Naive thymus-derived CD8-positive, alpha-beta T cell (primary cell): ENCODE measurements around the gene SORCS3. TPM values are rescaled to one million over a fixed set of nuclear protein-coding genes. Genes with fewer than 3 reads are reported as not detected.

Experiments
- ATAC-seq, 2 donors: fragments of 150-1000 bp; cut with Tn5 transposase in 1 of 2; sonication (Bioruptor Pico), chemical (Tn5 transposase) in 1 of 2; 1 replicate in 1 of 2; 2 replicates in 1 of 2; pipeline ENCODE4 v1.10.0; 2021; ENCODE audit warnings: mild to moderate bottlenecking in 2 of 2, moderate library complexity in 2 of 2
- POLR2A ChIA-PET: fragments of 350-600 bp; sonication (Branson Sonifier 250); formaldehyde crosslinking; loops from one replicate; lab custom pipeline; 2021; ENCODE audit warnings: antibody characterized with exemption; lab: Charles Lee
- DNase-seq, 10 donors: peaks; one replicate each; pipeline versions ENCODE4 v3.0.0 to v3.0.0-alpha.2; 2020 to 2022
- H3K27ac Mint-ChIP-seq, 10 donors: one replicate each; pipeline ENCODE4 v1.8.0; 2020 to 2022; ENCODE audit warnings: mild to moderate bottlenecking in 10 of 10, mixed read lengths in 10 of 10, moderate library complexity in 4 of 10, inconsistent platforms in 1 of 10
- H3K27me3 Mint-ChIP-seq, 5 donors: one replicate each; pipeline ENCODE4 v1.8.0; 2021 to 2022; ENCODE audit warnings: mixed read lengths in 5 of 5
- H3K36me3 Mint-ChIP-seq, 3 donors: one replicate each; pipeline ENCODE4 v1.8.0; 2020 to 2022; ENCODE audit warnings: mixed read lengths in 3 of 3, mild to moderate bottlenecking in 2 of 3, inconsistent platforms in 1 of 3
- H3K4me1 Mint-ChIP-seq, 4 donors: one replicate each; pipeline ENCODE4 v1.8.0; 2021 to 2022; ENCODE audit warnings: mixed read lengths in 4 of 4
- H3K4me3 Mint-ChIP-seq, 10 donors: one replicate each; pipeline ENCODE4 v1.8.0; 2020 to 2022; ENCODE audit warnings: mild to moderate bottlenecking in 10 of 10, mixed read lengths in 10 of 10, moderate library complexity in 6 of 10, inconsistent platforms in 1 of 10
- H3K9me3 Mint-ChIP-seq, 9 donors: one replicate each; pipeline ENCODE4 v1.8.0; 2020 to 2022; ENCODE audit warnings: mixed read lengths in 9 of 9, mild to moderate bottlenecking in 3 of 9, inconsistent platforms in 1 of 9, moderate library complexity in 1 of 9
- polyA plus RNA-seq, 3 donors: library from polyadenylated mRNA; unstranded; fragments of 300-500 nt; fragmentation: Illumina TruSeq; gene quantifications; one replicate each; pipeline ENCODE4 v1.2.3, GENCODE V29; 2021
- total RNA-seq, 8 experiments: library from RNA in 2 of 8; stranded (reverse) in 2 of 8; gene quantifications; one replicate each; pipeline ENCODE4 v1.2.3 and lab custom pipeline; 2021 to 2026

The SORCS3 gene
- total RNA-seq (not detected), polyA plus RNA-seq (under 1 TPM in 2 of 3 donors, not detected in 1; 0.15 to 0.19 TPM), total RNA-seq (lab: John Stamatoyannopoulos, UW) (0 to 7.4 (median 0.15) reads per million in 6 experiments)

DNA sequence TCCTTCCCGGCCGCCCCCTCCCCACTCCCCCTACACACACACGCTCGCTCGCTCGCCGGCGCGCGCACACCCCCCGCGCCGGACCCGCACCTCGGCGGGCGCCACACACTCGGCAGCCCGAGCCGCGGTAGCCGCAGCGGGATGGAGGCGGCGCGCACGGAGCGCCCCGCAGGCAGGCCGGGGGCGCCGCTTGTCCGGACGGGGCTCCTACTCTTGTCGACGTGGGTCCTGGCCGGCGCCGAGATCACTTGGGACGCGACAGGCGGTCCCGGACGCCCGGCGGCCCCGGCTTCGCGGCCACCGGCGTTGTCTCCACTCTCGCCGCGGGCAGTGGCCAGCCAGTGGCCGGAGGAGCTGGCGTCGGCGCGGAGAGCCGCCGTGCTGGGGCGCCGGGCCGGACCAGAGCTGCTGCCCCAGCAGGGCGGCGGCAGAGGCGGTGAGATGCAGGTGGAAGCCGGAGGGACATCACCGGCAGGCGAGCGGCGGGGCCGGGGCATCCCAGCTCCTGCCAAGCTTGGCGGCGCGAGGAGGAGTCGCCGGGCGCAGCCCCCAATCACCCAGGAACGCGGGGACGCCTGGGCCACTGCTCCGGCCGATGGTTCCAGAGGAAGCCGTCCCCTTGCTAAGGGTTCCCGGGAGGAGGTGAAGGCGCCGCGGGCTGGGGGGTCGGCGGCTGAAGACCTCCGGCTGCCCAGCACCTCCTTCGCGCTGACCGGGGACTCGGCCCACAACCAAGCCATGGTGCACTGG is at the start of gene SORCS3:
SORCS3 (plus strand) TSS at position 104 of the 750 bp plus-strand sequence.
- Mint-ChIP-seq H3K9me3 (peaks cover 0 to 3% (median 0%) of the 10 kb centered on the region in 9 donors), H3K4me1 (peaks cover 6 to 15% (median 8%) of the 10 kb centered on the region in 4 donors), H3K27me3 (peaks cover 32 to 72% (median 62%) of the 10 kb centered on the region in 5 donors), H3K27ac (no peak within 1 kb of the TSS), H3K4me3 (peak within 1 kb of the TSS in 2 of 10 donors; percentile 20 to 34), H3K36me3 (peaks cover 0 to 4% (median 0%) of the 10 kb centered on the region in 3 donors)
- no peak for DNase-seq
- no peak for ATAC-seq
- POLR2A ChIA-PET = no interaction called here

DNA sequence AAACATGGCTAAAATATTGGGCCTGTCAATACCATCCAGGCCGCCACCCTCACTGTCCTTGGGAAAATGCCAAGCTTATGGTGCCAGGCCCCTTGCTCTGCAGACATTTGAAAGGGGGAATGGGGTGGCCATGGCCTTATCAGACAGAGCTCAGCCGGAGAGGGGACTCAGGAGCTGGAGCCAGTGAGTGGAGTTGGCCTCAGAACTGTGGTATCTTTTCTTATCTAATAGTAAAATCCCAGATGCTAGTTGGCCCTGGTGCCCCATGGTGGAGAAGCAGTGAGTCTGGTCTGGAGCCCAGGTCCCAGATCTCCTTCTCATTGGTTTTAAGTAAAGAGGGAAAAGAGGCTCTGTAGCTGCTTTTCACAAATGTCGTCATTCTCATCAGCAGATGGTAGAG is 49.6 kb upstream of the SORCS3 start:
- Mint-ChIP-seq H3K9me3 (no peaks in the 10 kb centered on the region), H3K4me3 (no peak overlapping the region), H3K27me3 (peaks cover 4 to 23% (median 7%) of the 10 kb centered on the region in 5 donors), H3K27ac (no peak overlapping the region), H3K4me1 (peaks cover 10 to 14% (median 13%) of the 10 kb centered on the region in 4 donors), H3K36me3 (no peaks in the 10 kb centered on the region)
- POLR2A ChIA-PET = no interaction called here
- ATAC-seq (no peak), DNase-seq (no peak)

DNA sequence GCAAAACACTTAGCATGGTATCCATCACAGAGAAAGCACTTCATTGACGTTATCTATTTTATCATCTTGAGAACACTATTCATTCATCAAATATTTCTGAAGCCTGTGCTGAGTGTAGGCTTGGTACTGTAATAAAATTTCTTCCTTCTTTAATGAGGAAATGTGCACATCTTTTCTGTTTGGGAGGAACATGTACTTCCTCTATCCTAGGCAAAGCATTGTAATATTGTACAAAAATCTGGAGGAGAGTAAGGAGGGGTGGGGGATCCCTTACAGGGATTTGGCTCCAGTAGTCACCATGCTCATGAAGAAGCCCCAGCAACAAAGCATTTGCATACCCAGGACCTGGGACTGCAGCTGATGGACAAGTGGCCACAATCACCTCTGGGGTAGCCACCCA is 39.9 kb upstream of the SORCS3 start:
- ATAC-seq (no peak), DNase-seq (no peak)
- no peaks in the 10 kb centered on the region for H3K36me3 Mint-ChIP-seq
- no peak overlapping the region for H3K4me3 Mint-ChIP-seq
- no peaks in the 10 kb centered on the region for H3K4me1 Mint-ChIP-seq
- H3K9me3 Mint-ChIP-seq = no peaks in the 10 kb centered on the region
- H3K27me3 Mint-ChIP-seq = peaks cover 8 to 40% (median 15%) of the 10 kb centered on the region in 5 donors
- POLR2A ChIA-PET = no interaction called here
- no peak overlapping the region for H3K27ac Mint-ChIP-seq

- H3K9me3 Mint-ChIP-seq = peaks cover 0 to 31% (median 10%) of the 10 kb centered on the region in 9 donors
- POLR2A ChIA-PET = no interaction called here
- peaks cover 0 to 10% (median 3%) of the 10 kb centered on the region in 3 donors for H3K36me3 Mint-ChIP-seq
- H3K27me3 Mint-ChIP-seq = peaks cover 6 to 18% (median 8%) of the 10 kb centered on the region in 5 donors
- DNase-seq (no peak), ATAC-seq (no peak)
- no peak overlapping the region for H3K27ac Mint-ChIP-seq
- H3K4me1 Mint-ChIP-seq = no peaks in the 10 kb centered on the region
- H3K4me3 Mint-ChIP-seq = no peak overlapping the region
Measured at GRCh38 chr10:104608091-104608828, 32.8 kb upstream of the SORCS3 start.

DNA sequence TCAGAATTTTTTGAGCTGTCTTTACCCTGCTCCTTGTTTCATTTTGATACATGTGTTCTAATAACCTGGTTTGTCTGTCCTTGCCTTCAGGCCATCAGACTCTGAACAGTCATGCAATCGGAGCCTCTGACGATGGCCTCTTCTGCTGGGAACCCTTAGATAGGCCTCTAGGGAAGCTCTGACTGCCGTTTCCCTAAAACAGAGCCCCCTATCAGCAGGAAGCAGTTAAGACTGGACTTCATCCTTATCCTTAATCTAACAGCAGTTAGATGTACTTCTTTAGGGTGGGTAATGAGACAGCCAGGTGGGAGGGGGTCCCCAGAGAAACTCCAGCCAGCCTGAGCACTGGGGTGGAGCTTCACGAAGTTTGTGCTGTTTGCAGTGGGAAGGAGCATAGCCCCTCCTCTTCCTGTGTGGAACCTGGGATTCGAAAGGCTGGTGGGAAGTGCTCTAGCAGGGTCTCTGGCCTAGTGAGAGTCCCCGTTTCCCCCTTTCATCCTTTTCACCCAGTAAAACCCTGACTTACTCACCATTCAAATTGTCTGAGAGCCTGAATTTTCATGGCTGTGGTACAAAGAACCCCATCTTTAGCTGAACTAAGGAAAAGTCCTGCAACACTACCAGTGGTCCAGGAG is 28.4 kb upstream of the SORCS3 start:
- ATAC-seq (no peak), DNase-seq (no peak)
- H3K27me3 Mint-ChIP-seq = peaks cover 10 to 15% (median 12%) of the 10 kb centered on the region in 5 donors
- peaks cover 0 to 29% (median 10%) of the 10 kb centered on the region in 9 donors for H3K9me3 Mint-ChIP-seq
- H3K27ac Mint-ChIP-seq = no peak overlapping the region
- H3K4me3 Mint-ChIP-seq = no peak overlapping the region
- H3K36me3 Mint-ChIP-seq = peaks cover 0 to 10% (median 3%) of the 10 kb centered on the region in 3 donors
- H3K4me1 Mint-ChIP-seq = no peaks in the 10 kb centered on the region
- POLR2A ChIA-PET = no interaction called here

GRCh38 chr10:104613406-104613805 is 27.7 kb upstream of the SORCS3 start:
- POLR2A ChIA-PET = no interaction called here
- no peak overlapping the region for H3K27ac Mint-ChIP-seq
- H3K27me3 Mint-ChIP-seq = peaks cover 13 to 20% (median 14%) of the 10 kb centered on the region in 5 donors
- H3K9me3 Mint-ChIP-seq = peaks cover 0 to 23% (median 9%) of the 10 kb centered on the region in 9 donors
- peaks cover 0 to 10% (median 3%) of the 10 kb centered on the region in 3 donors for H3K36me3 Mint-ChIP-seq
- ATAC-seq = no peak
- no peaks in the 10 kb centered on the region for H3K4me1 Mint-ChIP-seq
- DNase-seq = no peak
- no peak overlapping the region for H3K4me3 Mint-ChIP-seq

- ATAC-seq = no peak
Measured at GRCh38 chr10:104614245-104614831, 26.8 kb upstream of the SORCS3 start.

DNA sequence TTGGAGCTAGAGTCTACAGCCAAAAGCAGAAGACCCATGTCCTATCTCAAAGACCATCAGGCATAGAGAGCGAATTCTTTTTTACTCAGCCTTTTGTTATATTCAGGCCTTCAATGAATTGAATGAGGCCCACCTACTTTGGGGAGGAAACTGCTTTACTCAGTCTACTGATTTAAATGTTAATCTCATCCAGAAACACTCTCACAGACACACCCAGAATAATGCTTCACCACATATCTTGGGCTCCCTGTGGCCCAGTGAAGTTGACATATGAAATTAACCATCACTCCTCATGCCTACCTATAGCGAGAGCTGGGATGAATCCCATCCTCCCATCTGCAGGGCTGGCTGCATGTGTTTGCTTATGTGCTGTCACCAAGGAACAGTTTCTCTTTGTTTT is 26.0 kb upstream of the SORCS3 start:
- H3K36me3 Mint-ChIP-seq = no peaks in the 10 kb centered on the region
- H3K27me3 Mint-ChIP-seq = peaks cover 11 to 29% (median 16%) of the 10 kb centered on the region in 5 donors
- no peak for DNase-seq
- no peak overlapping the region for H3K4me3 Mint-ChIP-seq
- POLR2A ChIA-PET = no interaction called here
- no peak overlapping the region for H3K27ac Mint-ChIP-seq
- H3K9me3 Mint-ChIP-seq = peaks cover 0 to 7% (median 2%) of the 10 kb centered on the region in 9 donors
- no peaks in the 10 kb centered on the region for H3K4me1 Mint-ChIP-seq
- ATAC-seq = no peak

More at GRCh38 chr10:104614245-104614831, 26.8 kb upstream of the SORCS3 start:
- peaks cover 0 to 13% (median 5%) of the 10 kb centered on the region in 9 donors for H3K9me3 Mint-ChIP-seq
- H3K27ac Mint-ChIP-seq = no peak overlapping the region
- H3K4me1 Mint-ChIP-seq = no peaks in the 10 kb centered on the region
- peaks cover 0 to 3% (median 0%) of the 10 kb centered on the region in 3 donors for H3K36me3 Mint-ChIP-seq
- peaks cover 12 to 29% (median 13%) of the 10 kb centered on the region in 5 donors for H3K27me3 Mint-ChIP-seq
- POLR2A ChIA-PET = no interaction called here
- H3K4me3 Mint-ChIP-seq = no peak overlapping the region
- peak in 1 of 10 donors; percentile 8 for DNase-seq

DNA sequence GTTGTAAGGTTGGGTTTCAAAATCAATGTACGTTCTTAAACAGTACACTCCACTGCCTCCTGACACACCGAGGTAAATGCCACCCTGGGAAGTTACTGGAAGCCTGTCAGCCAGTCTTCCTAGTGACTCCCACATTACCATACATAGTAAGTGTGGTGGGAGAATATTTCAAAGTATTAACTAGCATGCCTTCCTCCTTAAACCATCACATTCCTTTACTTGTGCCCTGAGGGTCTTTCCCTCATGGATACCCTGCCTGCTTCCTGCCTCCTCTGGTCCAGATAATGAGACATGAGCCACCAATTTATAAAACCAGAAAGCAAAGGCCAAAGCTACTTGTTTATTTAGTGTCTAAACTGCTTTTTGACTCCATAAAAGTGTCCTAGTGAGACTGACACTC is 23.3 kb upstream of the SORCS3 start:
- ATAC-seq = no peak
- H3K27me3 Mint-ChIP-seq = peaks cover 15 to 36% (median 24%) of the 10 kb centered on the region in 5 donors
- POLR2A ChIA-PET = no interaction called here
- no peak for DNase-seq
- H3K36me3 Mint-ChIP-seq = no peaks in the 10 kb centered on the region
- H3K4me3 Mint-ChIP-seq = no peak overlapping the region
- H3K4me1 Mint-ChIP-seq = no peaks in the 10 kb centered on the region
- peaks cover 0 to 2% (median 0%) of the 10 kb centered on the region in 9 donors for H3K9me3 Mint-ChIP-seq
- peak overlapping the region in 1 of 10 donors; percentile 0 for H3K27ac Mint-ChIP-seq

DNA sequence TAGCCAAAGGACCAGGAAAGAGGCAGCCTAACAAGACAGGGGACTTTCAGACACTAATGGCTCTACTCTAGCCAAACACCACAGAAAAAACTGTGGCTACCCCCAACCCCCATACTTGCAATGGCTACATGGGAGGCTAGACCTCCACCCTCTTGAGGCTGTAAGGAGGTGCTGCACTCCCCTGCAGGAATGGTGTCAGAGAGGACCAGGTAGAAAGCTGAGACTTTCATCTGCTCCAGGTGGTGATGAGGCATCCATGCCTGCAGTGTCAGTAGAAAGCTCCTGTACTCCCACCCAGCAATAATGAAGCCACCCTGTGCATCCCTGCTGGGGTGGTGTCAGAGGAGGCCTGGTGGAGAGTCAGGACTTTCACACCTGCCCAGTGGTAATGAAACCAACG is 18.9 kb upstream of the SORCS3 start:
- no peak overlapping the region for H3K4me3 Mint-ChIP-seq
- H3K27me3 Mint-ChIP-seq = peaks cover 24 to 60% (median 41%) of the 10 kb centered on the region in 5 donors
- DNase-seq (no peak), ATAC-seq (no peak)
- peaks cover 0 to 4% (median 0%) of the 10 kb centered on the region in 9 donors for H3K9me3 Mint-ChIP-seq
- no peaks in the 10 kb centered on the region for H3K4me1 Mint-ChIP-seq
- H3K36me3 Mint-ChIP-seq = no peaks in the 10 kb centered on the region
- H3K27ac Mint-ChIP-seq = no peak overlapping the region
- POLR2A ChIA-PET = no interaction called here

- no peaks in the 10 kb centered on the region for H3K4me1 Mint-ChIP-seq
- no peak overlapping the region for H3K27ac Mint-ChIP-seq
- peaks cover 22 to 57% (median 41%) of the 10 kb centered on the region in 5 donors for H3K27me3 Mint-ChIP-seq
- peaks cover 0 to 4% (median 0%) of the 10 kb centered on the region in 9 donors for H3K9me3 Mint-ChIP-seq
- no peak overlapping the region for H3K4me3 Mint-ChIP-seq
- no peaks in the 10 kb centered on the region for H3K36me3 Mint-ChIP-seq
- DNase-seq (peak in 3 of 10 donors; percentile 0 to 16 (median 9)), ATAC-seq (no peak)
- POLR2A ChIA-PET = no interaction called here
Measured at GRCh38 chr10:104622598-104623209, 18.4 kb upstream of the SORCS3 start.

DNA sequence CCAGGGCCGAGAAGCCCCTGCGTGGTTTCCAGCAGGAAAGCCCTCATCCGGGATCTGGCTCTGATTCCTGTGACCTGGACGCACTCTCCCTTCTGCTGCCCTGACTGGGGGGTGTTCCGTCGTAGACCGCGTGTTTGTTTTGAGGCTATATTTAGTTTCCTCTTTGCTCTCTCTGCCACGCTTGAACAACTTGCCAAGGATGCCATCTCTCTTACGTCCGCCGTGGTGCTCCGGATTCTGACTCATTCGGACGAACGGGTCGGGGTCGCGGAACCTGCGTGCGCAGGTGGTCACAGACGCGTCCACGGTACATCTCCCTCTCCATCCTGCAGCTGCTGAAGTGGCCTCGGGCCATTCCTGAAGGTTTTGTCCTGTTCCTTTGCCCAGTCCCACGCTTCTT is 10.4 kb upstream of the SORCS3 start:
- Mint-ChIP-seq H3K4me3 (no peak overlapping the region), H3K27ac (no peak overlapping the region), H3K9me3 (peaks cover 0 to 4% (median 0%) of the 10 kb centered on the region in 9 donors), H3K4me1 (no peaks in the 10 kb centered on the region), H3K27me3 (peaks cover 15 to 44% (median 35%) of the 10 kb centered on the region in 5 donors), H3K36me3 (peaks cover 0 to 3% (median 0%) of the 10 kb centered on the region in 3 donors)
- ATAC-seq (no peak), DNase-seq (no peak)
- POLR2A ChIA-PET = no interaction called here
